Kidney (tissue), 14 donors: ENCODE results near the gene ARL13B. TPM values are rescaled to one million over a fixed set of nuclear protein-coding genes. Genes with fewer than 3 reads are reported as not detected.

Experiments
- DNase-seq, 5 donors: peaks; one replicate each; pipeline ENCODE4 v3.0.0-alpha.2; 2013 to 2020
- FAIRE-seq: peaks from 2 replicates; lab custom pipeline; 2012; peaks lifted over from hg19 to GRCh38; lab: Jason Lieb, UNC
- H3K27ac ChIP-seq, 2 donors: one replicate each; pipeline ENCODE4 v1.7.0; 2013; ENCODE audit warnings: low read depth in 2 of 2, low read length in 2 of 2, inconsistent platforms in 1 of 2
- H3K27me3 ChIP-seq: one replicate; pipeline ENCODE4 v1.7.1; 2013; ENCODE audit warnings: low read length, inconsistent platforms; ENCODE audit not compliant: control insufficient read depth, insufficient read depth
- H3K36me3 ChIP-seq, 3 donors: one replicate each; pipeline versions ENCODE4 v1.7.0 to v1.7.1; 2013; ENCODE audit warnings: low read length in 3 of 3, control low read depth in 1 of 3, inconsistent platforms in 1 of 3; ENCODE audit not compliant: insufficient read depth in 3 of 3, control insufficient read depth in 2 of 3
- H3K4me1 ChIP-seq, 3 donors: one replicate each; pipeline versions ENCODE4 v1.7.0 to v1.7.1; 2013; ENCODE audit warnings: low read length in 3 of 3, inconsistent platforms in 1 of 3, low read depth in 1 of 3; ENCODE audit not compliant: control insufficient read depth in 2 of 3, insufficient read depth in 2 of 3
- H3K4me3 ChIP-seq, 3 donors: one replicate each; pipeline versions ENCODE4 v1.7.0 to v1.8.1; 2013; ENCODE audit warnings: low read length in 3 of 3, control low read depth in 1 of 3, inconsistent platforms in 1 of 3
- H3K9ac ChIP-seq, 3 donors: one replicate each; pipeline versions ENCODE4 v1.7.0 to v1.7.1; 2013; ENCODE audit warnings: low read length in 3 of 3, control low read depth in 1 of 3, inconsistent platforms in 1 of 3
- H3K9me3 ChIP-seq, 3 donors: one replicate each; pipeline versions ENCODE4 v1.7.0 to v1.7.1; 2013; ENCODE audit warnings: low read length in 3 of 3, control low read depth in 1 of 3, inconsistent platforms in 1 of 3; ENCODE audit not compliant: control insufficient read depth in 2 of 3, insufficient read depth in 1 of 3
- intact Hi-C: fragments of 100-400 bp; cut with DNase I; formaldehyde crosslinking; loops from one replicate; pipeline ENCODE4 v1.11.1; 2022
- polyA plus RNA-seq: library from polyadenylated mRNA; stranded (reverse); fragments of 350-450 nt; fragmentation: Illumina TruSeq; extraction: RNeasy Lipid Tissue Mini Kit (QIAGEN cat#74804); gene quantifications from one replicate; pipeline ENCODE4 v1.2.3, GENCODE V29; 2014; ENCODE audit warnings: low read depth, low replicate concordance; ENCODE audit not compliant: insufficient read depth
- total RNA-seq: library from RNA; stranded (reverse); fragmentation: NEBNext Ultra II Directional; extraction: Animal tissue kit (Norgen Biotek cat#: 25700); gene quantifications from one replicate; pipeline ENCODE4 v1.2.1, GENCODE V29; 2021
- TF ChIP-seq, protein P1 (sequence below): IDR thresholded peaks from 3 replicates; pipeline ENCODE4 v1.5.1; 2012; ENCODE audit warnings: mild to moderate bottlenecking, moderate library complexity, borderline replicate concordance; ENCODE audit not compliant: insufficient read depth; ENCODE audit errors: extremely low read depth
- donor health status: control.
- donor health status: control.
- donor health status: control.
- donor health status: control.
- donor health status: control.
- donor health status: DM: yes; HTN: yes; CAD: no.
- donor health status: Normal renal cell carcinoma (clear cell type).

Gene ARL13B
- total and polyA plus RNA-seq, 2 donors from 2014 or later: 4.1 to 12.5 TPM

GRCh38 chr3:94083261-94083660 lies 103.3 kb downstream of the ARL13B start:
- H3K4me3 ChIP-seq: no peak overlapping the region
- no peaks in the 10 kb centered on the region for H3K9me3 ChIP-seq
- H3K27me3 ChIP-seq: no peaks in the 10 kb centered on the region
- no peak overlapping the region for H3K9ac ChIP-seq
- H3K36me3 ChIP-seq: no peaks in the 10 kb centered on the region
- no peak overlapping the region for H3K27ac ChIP-seq
- H3K4me1 ChIP-seq: no peaks in the 10 kb centered on the region
- intact Hi-C loops: no loop called here
- DNase-seq: no peak
- no peak for FAIRE-seq
- TF ChIP-seq, protein P1, sequence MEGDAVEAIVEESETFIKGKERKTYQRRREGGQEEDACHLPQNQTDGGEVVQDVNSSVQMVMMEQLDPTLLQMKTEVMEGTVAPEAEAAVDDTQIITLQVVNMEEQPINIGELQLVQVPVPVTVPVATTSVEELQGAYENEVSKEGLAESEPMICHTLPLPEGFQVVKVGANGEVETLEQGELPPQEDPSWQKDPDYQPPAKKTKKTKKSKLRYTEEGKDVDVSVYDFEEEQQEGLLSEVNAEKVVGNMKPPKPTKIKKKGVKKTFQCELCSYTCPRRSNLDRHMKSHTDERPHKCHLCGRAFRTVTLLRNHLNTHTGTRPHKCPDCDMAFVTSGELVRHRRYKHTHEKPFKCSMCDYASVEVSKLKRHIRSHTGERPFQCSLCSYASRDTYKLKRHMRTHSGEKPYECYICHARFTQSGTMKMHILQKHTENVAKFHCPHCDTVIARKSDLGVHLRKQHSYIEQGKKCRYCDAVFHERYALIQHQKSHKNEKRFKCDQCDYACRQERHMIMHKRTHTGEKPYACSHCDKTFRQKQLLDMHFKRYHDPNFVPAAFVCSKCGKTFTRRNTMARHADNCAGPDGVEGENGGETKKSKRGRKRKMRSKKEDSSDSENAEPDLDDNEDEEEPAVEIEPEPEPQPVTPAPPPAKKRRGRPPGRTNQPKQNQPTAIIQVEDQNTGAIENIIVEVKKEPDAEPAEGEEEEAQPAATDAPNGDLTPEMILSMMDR: no peak

- TF ChIP-seq, protein P1: no peak
- H3K4me1 ChIP-seq: no peaks in the 10 kb centered on the region
- H3K4me3 ChIP-seq: no peak overlapping the region
- intact Hi-C loops: no loop called here
- FAIRE-seq (no peak), DNase-seq (no peak)
- H3K27me3 ChIP-seq: no peaks in the 10 kb centered on the region
- no peaks in the 10 kb centered on the region for H3K36me3 ChIP-seq
- no peaks in the 10 kb centered on the region for H3K9me3 ChIP-seq
- H3K9ac ChIP-seq: no peak overlapping the region
- no peak overlapping the region for H3K27ac ChIP-seq
These were observed 109.2 kb downstream of the ARL13B start for GRCh38 chr3:94089126-94089525.

GRCh38 chr3:94092086-94092485 lies 112.1 kb downstream of the ARL13B start:
- TF ChIP-seq, protein P1: no peak
- H3K4me1 ChIP-seq: no peaks in the 10 kb centered on the region
- H3K27ac ChIP-seq: no peak overlapping the region
- H3K27me3 ChIP-seq: no peaks in the 10 kb centered on the region
- DNase-seq (no peak), FAIRE-seq (no peak)
- no peaks in the 10 kb centered on the region for H3K9me3 ChIP-seq
- H3K36me3 ChIP-seq: peaks cover 0 to 10% (median 0%) of the 10 kb centered on the region in 3 donors
- no peak overlapping the region for H3K9ac ChIP-seq
- no peak overlapping the region for H3K4me3 ChIP-seq
- intact Hi-C loops: no loop called here

DNA sequence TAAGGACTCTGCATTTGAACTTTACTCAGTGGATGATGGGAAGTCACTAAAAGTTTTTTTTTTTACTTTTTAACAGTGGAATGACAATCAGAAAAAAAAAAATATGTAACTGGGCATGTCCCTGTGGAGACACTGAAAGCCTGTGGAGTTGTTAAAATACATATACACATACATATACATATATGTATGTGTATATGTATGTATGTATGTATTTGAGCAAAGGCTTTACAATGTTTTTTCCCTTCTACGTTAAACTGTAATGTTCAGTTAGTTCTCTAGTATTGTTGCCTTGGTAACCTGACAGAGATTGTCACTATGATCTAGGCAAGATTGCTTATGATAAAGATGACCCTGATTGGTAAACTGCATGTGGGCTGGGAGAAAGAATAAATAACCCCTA lies 113.2 kb downstream of the ARL13B start:
- no peak for FAIRE-seq
- no peaks in the 10 kb centered on the region for H3K4me1 ChIP-seq
- peaks cover 0 to 10% (median 2%) of the 10 kb centered on the region in 3 donors for H3K36me3 ChIP-seq
- no peak overlapping the region for H3K27ac ChIP-seq
- intact Hi-C loops: no loop called here
- TF ChIP-seq, protein P1: no peak
- H3K4me3 ChIP-seq: no peak overlapping the region
- no peak for DNase-seq
- H3K27me3 ChIP-seq: no peaks in the 10 kb centered on the region
- no peaks in the 10 kb centered on the region for H3K9me3 ChIP-seq
- H3K9ac ChIP-seq: no peak overlapping the region
